H1 (cell line): ENCODE results near the gene SECTM1. TPM values are rescaled to one million over a fixed set of nuclear protein-coding genes. Genes with fewer than 3 reads are reported as not detected.

Source experiments
- CTCF ChIA-PET: fragments of 300-600 bp; sonication (Branson Sonifier 250); formaldehyde crosslinking; loops from one replicate; lab custom pipeline; 2021; ENCODE audit not compliant: partially characterized antibody; lab: Charles Lee
- POLR2A ChIA-PET: fragments of 300-600 bp; sonication (Branson Sonifier 250); formaldehyde crosslinking; loops from one replicate; lab custom pipeline; 2021; ENCODE audit warnings: inconsistent platforms; ENCODE audit not compliant: partially characterized antibody; lab: Charles Lee
- DNase-seq, 2 experiments: peaks; one replicate each; pipeline versions ENCODE4 v3.0.0 to v3.0.0-alpha.2; 2010 to 2022; ENCODE audit warnings: low spot score in 2 of 2, low read depth in 1 of 2, mixed read lengths in 1 of 2
- FAIRE-seq: peaks from 2 replicates; lab custom pipeline; 2011; peaks lifted over from hg19 to GRCh38; lab: Jason Lieb, UNC
- H2AFZ ChIP-seq: 2 replicates; pipeline ENCODE4 v1.8.1; 2012; ENCODE audit warnings: low read length, inconsistent platforms
- H2AK5ac ChIP-seq: 2 replicates; pipeline ENCODE4 v1.6.1; 2013; ENCODE audit warnings: low read depth, low read length
- H2BK120ac ChIP-seq: replicated peaks from 2 replicates; pipeline ENCODE3; 2013; ENCODE audit warnings: low read depth, low read length, inconsistent platforms
- H2BK12ac ChIP-seq: 2 replicates; pipeline ENCODE4 v1.6.1; 2013; ENCODE audit warnings: low read depth, low read length
- H2BK15ac ChIP-seq: 2 replicates; pipeline ENCODE4 v1.6.1; 2013; ENCODE audit warnings: low read length
- H2BK20ac ChIP-seq: 2 replicates; pipeline ENCODE4 v1.6.1; 2013; ENCODE audit warnings: low read length
- H2BK5ac ChIP-seq: 2 replicates; pipeline ENCODE4 v1.6.1; 2013; ENCODE audit warnings: low read depth, low read length
- H3K14ac ChIP-seq: 2 replicates; pipeline ENCODE4 v1.6.1; 2013; ENCODE audit warnings: inconsistent platforms; ENCODE audit not compliant: insufficient read length
- H3K18ac ChIP-seq: 2 replicates; pipeline ENCODE4 v1.6.1; 2013; ENCODE audit warnings: low read length; ENCODE audit errors: extremely low read depth
- H3K23ac ChIP-seq: 2 replicates; pipeline ENCODE4 v1.6.1; 2013; ENCODE audit warnings: inconsistent platforms; ENCODE audit not compliant: insufficient read length
- H3K23me2 ChIP-seq: 2 replicates; pipeline ENCODE4 v1.6.1; 2013; ENCODE audit warnings: low read depth, low read length
- H3K27ac ChIP-seq: 2 replicates; pipeline ENCODE4 v1.6.1; 2011; ENCODE audit warnings: low read depth, low read length, inconsistent platforms
- H3K27me3 ChIP-seq, 4 experiments: replicated peaks in 1 of 4; 1 replicate in 1 of 4; 2 replicates in 3 of 4; pipeline versions ENCODE4 v1.6.1 to v1.8.1; 2011 to 2013; ENCODE audit warnings: low read length in 3 of 4, mild to moderate bottlenecking in 3 of 4, inconsistent platforms in 2 of 4, mixed read lengths in 2 of 4, moderate library complexity in 1 of 4; ENCODE audit not compliant: control insufficient read depth in 3 of 4, insufficient read depth in 3 of 4; ENCODE audit errors: extremely low read depth in 1 of 4
- H3K36me3 ChIP-seq, 4 experiments: 2 replicates each; pipeline versions ENCODE4 v1.6.1 to v1.8.1; 2011 to 2013; ENCODE audit warnings: mild to moderate bottlenecking in 4 of 4, low read length in 3 of 4, moderate library complexity in 2 of 4, control low read depth in 1 of 4, inconsistent platforms in 1 of 4; ENCODE audit not compliant: insufficient read depth in 4 of 4, control insufficient read depth in 2 of 4
- H3K4ac ChIP-seq: replicated peaks from 2 replicates; pipeline ENCODE3; 2013; ENCODE audit warnings: low read length, low read depth, mixed read lengths, inconsistent platforms; ENCODE audit not compliant: insufficient read length
- H3K4me1 ChIP-seq, 4 experiments: replicated peaks in 1 of 4; 1 replicate in 1 of 4; 2 replicates in 3 of 4; pipeline versions ENCODE4 v1.6.1 to v1.8.1; 2011 to 2013; ENCODE audit warnings: low read length in 3 of 4, inconsistent platforms in 2 of 4, mixed read lengths in 1 of 4; ENCODE audit not compliant: insufficient read depth in 4 of 4, control insufficient read depth in 3 of 4
- H3K4me2 ChIP-seq, 2 experiments: 2 replicates each; pipeline versions ENCODE4 v1.6.1 to v1.8.1; 2011 to 2013; ENCODE audit warnings: low read depth in 2 of 2, low read length in 2 of 2, control low read depth in 1 of 2, inconsistent platforms in 1 of 2, mild to moderate bottlenecking in 1 of 2; ENCODE audit not compliant: insufficient read depth in 1 of 2
- H3K4me3 ChIP-seq, 4 experiments: fragments of 200-600, 300-600 bp in 1 of 4; sonication (generic), shearing (Covaris generic), sonication (Bioruptor Twin) in 1 of 4; 2 replicates each; pipeline versions ENCODE4 v1.5.1 to v1.8.1; 2011 to 2016; ENCODE audit warnings: low read length in 4 of 4, low read depth in 3 of 4, control low read depth in 2 of 4, inconsistent platforms in 2 of 4, mild to moderate bottlenecking in 2 of 4, mixed read lengths in 1 of 4, moderate library complexity in 1 of 4; ENCODE audit not compliant: insufficient read depth in 2 of 4; ENCODE audit errors: extremely low read depth in 1 of 4
- H3K56ac ChIP-seq: replicated peaks from 2 replicates; pipeline ENCODE3; 2013; ENCODE audit warnings: low read depth, mild to moderate bottlenecking, mixed read lengths, low read length, inconsistent platforms; ENCODE audit not compliant: insufficient read length
- H3K79me1 ChIP-seq: 2 replicates; pipeline ENCODE4 v1.6.1; 2013; ENCODE audit warnings: low read depth, low read length, control low read depth
- H3K79me2 ChIP-seq, 2 experiments: 2 replicates each; pipeline versions ENCODE4 v1.6.1 to v1.8.1; 2012 to 2013; ENCODE audit warnings: low read length in 2 of 2, mild to moderate bottlenecking in 2 of 2, inconsistent platforms in 1 of 2; ENCODE audit not compliant: insufficient read depth in 2 of 2, control insufficient read depth in 1 of 2
- H3K9ac ChIP-seq, 4 experiments: replicated peaks in 1 of 4; 1 replicate in 1 of 4; 2 replicates in 3 of 4; pipeline versions ENCODE4 v1.6.1 to v1.8.1; 2011 to 2013; ENCODE audit warnings: low read depth in 3 of 4, low read length in 3 of 4, control low read depth in 2 of 4, mild to moderate bottlenecking in 2 of 4, moderate library complexity in 2 of 4, inconsistent platforms in 1 of 4; ENCODE audit errors: extremely low read depth in 1 of 4
- H3K9me3 ChIP-seq, 2 experiments: 2 replicates each; pipeline versions ENCODE4 v1.6.1 to v1.8.1; 2012 to 2013; ENCODE audit warnings: mild to moderate bottlenecking in 2 of 2, moderate library complexity in 2 of 2, control low read depth in 1 of 2, inconsistent platforms in 1 of 2, low read depth in 1 of 2, low read length in 1 of 2, mixed read lengths in 1 of 2; ENCODE audit not compliant: insufficient read depth in 2 of 2
- H4K20me1 ChIP-seq, 2 experiments: replicated peaks in 1 of 2; 2 replicates each; pipeline versions ENCODE3 to v1.8.1; 2011 to 2013; ENCODE audit warnings: inconsistent platforms in 2 of 2, low read length in 2 of 2, mild to moderate bottlenecking in 1 of 2; ENCODE audit not compliant: insufficient read depth in 2 of 2, control insufficient read depth in 1 of 2
- H4K5ac ChIP-seq: 2 replicates; pipeline ENCODE4 v1.6.1; 2013; ENCODE audit warnings: low read length, low read depth, mixed read lengths, inconsistent platforms; ENCODE audit not compliant: insufficient read length
- H4K8ac ChIP-seq: 2 replicates; pipeline ENCODE4 v1.8.0; 2013; ENCODE audit warnings: mild to moderate bottlenecking, moderate library complexity, low read length, inconsistent platforms; ENCODE audit not compliant: insufficient read depth; ENCODE audit errors: extremely low read depth
- H4K91ac ChIP-seq: replicated peaks from 2 replicates; pipeline ENCODE3; 2013; ENCODE audit warnings: low read length, mixed read lengths, inconsistent platforms; ENCODE audit not compliant: insufficient read length
- CHD2 ChIP-seq: IDR thresholded peaks from 2 replicates; pipeline ENCODE4 v1.6.1; 2012; ENCODE audit warnings: low read length, improper control_type of control experiment
- CREB1 ChIP-seq: IDR thresholded peaks from 2 replicates; pipeline ENCODE4 v1.6.1; 2012; ENCODE audit warnings: inconsistent platforms
- EZH2 ChIP-seq: fragments of 200-600 bp; sonication (generic); IDR thresholded peaks from 2 replicates; pipeline ENCODE4 v1.7.1; 2012; ENCODE audit warnings: low read depth, mild to moderate bottlenecking, moderate library complexity, low read length, inconsistent platforms; ENCODE audit not compliant: severe bottlenecking
- HDAC6 ChIP-seq: IDR thresholded peaks from one replicate; pipeline ENCODE4 v1.7.1; 2012; ENCODE audit warnings: low read depth, mild to moderate bottlenecking, inconsistent platforms, low read length, moderate library complexity
- JUND ChIP-seq: IDR thresholded peaks from 2 replicates; pipeline ENCODE4 v1.6.1; 2011; ENCODE audit warnings: mild to moderate bottlenecking, improper control_type of control experiment, low read length
- PHF8 ChIP-seq: fragments of 200-600 bp; sonication (generic); conservative IDR thresholded peaks from 2 replicates; pipeline ENCODE4 v1.7.1; 2012; ENCODE audit warnings: low read depth, mild to moderate bottlenecking, inconsistent platforms, low read length, moderate library complexity
- SP4 ChIP-seq: IDR thresholded peaks from 2 replicates; pipeline ENCODE4 v1.6.1; 2012; ENCODE audit warnings: low read length, inconsistent platforms
- TAF7 ChIP-seq: optimal IDR thresholded peaks from 2 replicates; pipeline ENCODE3; 2011; ENCODE audit warnings: low read depth, mild to moderate bottlenecking, inconsistent platforms, low read length, moderate library complexity, borderline replicate concordance
- TCF12 ChIP-seq: IDR thresholded peaks from 2 replicates; pipeline ENCODE4 v1.6.1; 2011; ENCODE audit warnings: low read depth, mild to moderate bottlenecking, low read length
- WGBS, 2 experiments: shearing (Covaris generic) in 1 of 2; methylation state at CpG; one replicate each; pipeline versions ENCODE4 v1.1.6 to v1.1.7; 2013 to 2015; ENCODE audit warnings: low lambda C conversion rate in 2 of 2, mixed read lengths in 2 of 2, inconsistent platforms in 1 of 2, low coverage in 1 of 2, missing lambda C conversion rate in 1 of 2; ENCODE audit not compliant: insufficient replicate concordance in 2 of 2, insufficient coverage in 1 of 2, insufficient read length in 1 of 2; ENCODE audit errors: extremely low coverage in 1 of 2, missing lambda C conversion rate in 1 of 2; 5-methylcytosine and 5-hydroxymethylcytosine counted together
- polyA plus RNA-seq, 7 experiments: library from polyadenylated mRNA; depleted of rRNA in 3 of 7; stranded (reverse) in 5 of 7; unstranded in 2 of 7; fragments of >200 nt in 5 of 7; fragments of 200-250 nt in 2 of 7; gene quantifications; 1 replicate in 5 of 7; 2 replicates in 1 of 7; 4 replicates in 1 of 7; pipeline versions ENCODE4 v1.2.1 to v1.2.3, GENCODE V29; 2011 to 2013; ENCODE audit warnings: missing spikeins in 2 of 7, mixed read lengths in 2 of 7
- total RNA-seq: library from RNA; stranded (reverse); fragmentation: NEBNext Ultra II Directional; extraction: Animal tissue kit (Norgen Biotek cat#: 25700); gene quantifications from 2 replicates; pipeline ENCODE4 v1.2.1, GENCODE V29; 2021

The SECTM1 gene
- total and polyA plus RNA-seq, 2 of the 8 experiments (the other 6 are each of a cell fraction or from before 2014, with no cell fraction given): 0.20 to 0.65 TPM

GRCh38 chr17:82317394-82318168 lies 16.0 kb downstream of the SECTM1 start, which contains the start of gene CD7:
TSS of gene CD7 (minus strand) at chr17:82317608. CDS start at chr17:82317495, 113 bp downstream.
- H3K23me2 ChIP-seq: peaks cover 5% of the 10 kb centered on the region; the same call in 1 of the 2 replicates
- WGBS, 2 experiments: 88% methylated on average over 21 of the region's 26 CpGs; no CpG with 5 or more reads in 1 of the 2 experiments
- H2BK5ac ChIP-seq: peak within 1 kb of the TSS; percentile 24; the same call in 1 of the 2 replicates
- H2AFZ ChIP-seq: no peak within 1 kb of the TSS
- H3K56ac ChIP-seq: no peak within 1 kb of the TSS
- no peak within 1 kb of the TSS for H3K23ac ChIP-seq
- peak within 1 kb of the TSS; percentile 32; the same call in 1 of the 2 replicates for H3K18ac ChIP-seq
- no peak within 1 kb of the TSS for H3K14ac ChIP-seq
- no peak within 1 kb of the TSS for H4K5ac ChIP-seq
- H3K4me1 ChIP-seq: peaks cover 0 to 5% (median 4%) of the 10 kb centered on the region in 4 experiments; a peak in 5 of 7 replicates
- H2BK15ac ChIP-seq: no peak within 1 kb of the TSS
- no peak within 1 kb of the TSS for H3K27ac ChIP-seq
- peak within 1 kb of the TSS; percentile 40 for H4K91ac ChIP-seq
- TF ChIP-seq SP4 (no peak), JUND (no peak), CREB1 (no peak), PHF8 (no peak), TAF7 (no peak), TCF12 (no peak), HDAC6 (no peak), EZH2 (no peak), CHD2 (no peak)
- CTCF ChIA-PET: interaction anchor here (0.6 to 3.1 kb wide), 10 partner anchors 10 to 537 kb away, joined by 3 to 19 read pairs (median 4); partner anchors contain the start of gene SECTM1
- no peak for DNase-seq
- no peak within 1 kb of the TSS; a peak in 1 of 4 replicates for H3K4me2 ChIP-seq
- H2BK12ac ChIP-seq: peak within 1 kb of the TSS; percentile 22; the same call in 1 of the 2 replicates
- no peak within 1 kb of the TSS for H3K4me3 ChIP-seq
- no peak within 1 kb of the TSS for H3K9ac ChIP-seq
- no peak within 1 kb of the TSS for H2BK120ac ChIP-seq
- H3K9me3 ChIP-seq: peaks cover 0 to 14% of the 10 kb centered on the region in 2 experiments; a peak in 1 of 4 replicates
- H3K27me3 ChIP-seq: no peaks in the 10 kb centered on the region; a peak in 3 of 7 replicates
- H3K36me3 ChIP-seq: no peaks in the 10 kb centered on the region
- POLR2A ChIA-PET: interaction anchor here (0.8 to 1.4 kb wide), 4 partner anchors 15 to 81 kb away, joined by 3 to 6 read pairs (median 3); no protein-coding TSS in a partner anchor
- H2BK20ac ChIP-seq: no peak within 1 kb of the TSS
- H2AK5ac ChIP-seq: peak within 1 kb of the TSS; percentile 53
- H4K20me1 ChIP-seq: peaks cover 0 to 11% of the 10 kb centered on the region in 2 experiments
- no peak within 1 kb of the TSS for H3K4ac ChIP-seq
- H4K8ac ChIP-seq: peak within 1 kb of the TSS; percentile 68
- H3K79me1 ChIP-seq: no peaks in the 10 kb centered on the region
- no peaks in the 10 kb centered on the region for H3K79me2 ChIP-seq
- FAIRE-seq: no peak
